IPS-18c (cell line): ENCODE measurements around the gene CACNA2D1.
"Not testable (repeated sequence)": the region's sequence is repeated elsewhere in the genome, so short reads cannot be mapped to it uniquely, and the experiment has no call there.

Experiments
- H3K4me3 ChIP-seq: 2 replicates; pipeline ENCODE4 v1.7.0; 2013; ENCODE audit warnings: low read depth, mild to moderate bottlenecking, low read length, moderate library complexity; ENCODE audit not compliant: insufficient read depth
- H3K9me3 ChIP-seq: one replicate; pipeline ENCODE4 v1.6.1; 2013; ENCODE audit warnings: mild to moderate bottlenecking, low read length, moderate library complexity; ENCODE audit not compliant: control insufficient read depth, insufficient read depth

CACNA2D1 gene

GRCh38 chr7:82406937-82407336, 36.6 kb downstream of the CACNA2D1 start:
- Histone ChIP-seq H3K4me3 (no peak overlapping the region), H3K9me3 (no peaks in the 10 kb centered on the region)

- no peaks in the 10 kb centered on the region for H3K9me3 ChIP-seq
- H3K4me3 ChIP-seq, result no peak overlapping the region
Measured at GRCh38 chr7:82405301-82405700, 38.3 kb downstream of the CACNA2D1 start.

GRCh38 chr7:82404652-82405051, 38.9 kb downstream of the CACNA2D1 start:
- H3K4me3 ChIP-seq, result no peak overlapping the region
- no peaks in the 10 kb centered on the region for H3K9me3 ChIP-seq

- H3K9me3 ChIP-seq, result no peaks in the 10 kb centered on the region
Measured at GRCh38 chr7:82404094-82404493, 39.5 kb downstream of the CACNA2D1 start.

GRCh38 chr7:82397879-82398524, 45.6 kb downstream of the CACNA2D1 start:
- Histone ChIP-seq H3K4me3 (no peak overlapping the region), H3K9me3 (no peaks in the 10 kb centered on the region)

More at GRCh38 chr7:82404094-82404493, 39.5 kb downstream of the CACNA2D1 start:
- no peak overlapping the region for H3K4me3 ChIP-seq

- H3K9me3 ChIP-seq, result no peaks in the 10 kb centered on the region
- no peak overlapping the region for H3K4me3 ChIP-seq
Measured at GRCh38 chr7:82396343-82396742, 47.2 kb downstream of the CACNA2D1 start.

- H3K9me3 ChIP-seq, result no peaks in the 10 kb centered on the region
- H3K4me3 ChIP-seq, result no peak overlapping the region
Measured at GRCh38 chr7:82395147-82395546, 48.4 kb downstream of the CACNA2D1 start.

GRCh38 chr7:82393840-82394220, 49.7 kb downstream of the CACNA2D1 start:
- Histone ChIP-seq H3K9me3 (no peaks in the 10 kb centered on the region), H3K4me3 (no peak overlapping the region)

GRCh38 chr7:82393076-82393839, 50.3 kb downstream of the CACNA2D1 start:
- Histone ChIP-seq H3K4me3 (no peak overlapping the region), H3K9me3 (no peaks in the 10 kb centered on the region)

GRCh38 chr7:82390936-82391335, 52.6 kb downstream of the CACNA2D1 start:
- Histone ChIP-seq H3K4me3 (no peak overlapping the region), H3K9me3 (no peaks in the 10 kb centered on the region)

GRCh38 chr7:82389876-82390275, 53.7 kb downstream of the CACNA2D1 start:
- Histone ChIP-seq H3K9me3 (no peaks in the 10 kb centered on the region), H3K4me3 (no peak overlapping the region)

- Histone ChIP-seq H3K9me3 (no peaks in the 10 kb centered on the region), H3K4me3 (no peak overlapping the region)
Measured at GRCh38 chr7:82388138-82388537, 55.4 kb downstream of the CACNA2D1 start.

- not testable (repeated sequence) for H3K9me3 ChIP-seq
Measured at GRCh38 chr7:82386571-82386970, 57.0 kb downstream of the CACNA2D1 start.

GRCh38 chr7:82384779-82385178, 58.8 kb downstream of the CACNA2D1 start:
- Histone ChIP-seq H3K4me3 (no peak overlapping the region), H3K9me3 (no peaks in the 10 kb centered on the region)

More at GRCh38 chr7:82386571-82386970, 57.0 kb downstream of the CACNA2D1 start:
- H3K4me3 ChIP-seq, result not testable (repeated sequence)

GRCh38 chr7:82384051-82384464, 59.5 kb downstream of the CACNA2D1 start:
- Histone ChIP-seq H3K4me3 (no peak overlapping the region), H3K9me3 (no peaks in the 10 kb centered on the region)

- Histone ChIP-seq H3K9me3 (no peaks in the 10 kb centered on the region), H3K4me3 (no peak overlapping the region)
Measured at GRCh38 chr7:82382276-82382675, 61.3 kb downstream of the CACNA2D1 start.

GRCh38 chr7:82376739-82377138, 66.8 kb downstream of the CACNA2D1 start:
- no peaks in the 10 kb centered on the region for H3K9me3 ChIP-seq

GRCh38 chr7:82375713-82376112, 67.9 kb downstream of the CACNA2D1 start:
- H3K4me3 ChIP-seq, result no peak overlapping the region
- H3K9me3 ChIP-seq, result no peaks in the 10 kb centered on the region

More at GRCh38 chr7:82376739-82377138, 66.8 kb downstream of the CACNA2D1 start:
- no peak overlapping the region for H3K4me3 ChIP-seq
